ENCODE measurements around the gene CALHM5. TPM values are rescaled to one million over a fixed set of nuclear protein-coding genes. Genes with fewer than 3 reads are reported as not detected.
A peak's percentile ranks its signal among the peaks of the same experiment; 100 is the strongest.

The CALHM5 gene
- total RNA-seq, 1 experiment from 2014 or later: 8.7 TPM

DNA sequence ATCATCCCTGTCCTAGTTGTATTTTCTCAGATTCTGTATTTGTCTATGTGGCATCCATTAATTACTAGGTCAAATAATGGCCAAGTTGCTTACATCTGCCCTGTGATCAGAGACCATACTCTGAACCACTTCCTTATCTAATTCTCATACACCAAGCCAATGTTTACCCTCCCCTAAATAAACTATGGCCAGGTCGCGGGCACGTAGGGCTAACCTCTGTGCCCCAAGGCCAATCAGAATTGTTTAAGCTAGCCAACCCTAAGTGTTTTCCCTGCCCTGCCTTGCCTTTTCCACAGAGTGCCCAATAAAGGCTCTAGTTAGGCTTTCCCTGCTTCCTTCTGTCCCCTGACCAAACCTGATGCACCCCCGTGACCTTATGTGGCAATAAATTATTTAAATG, 39.4 kb downstream of the CALHM5 start:
- DNase-seq (ENCODE audit: low spot score): no peak

DNA sequence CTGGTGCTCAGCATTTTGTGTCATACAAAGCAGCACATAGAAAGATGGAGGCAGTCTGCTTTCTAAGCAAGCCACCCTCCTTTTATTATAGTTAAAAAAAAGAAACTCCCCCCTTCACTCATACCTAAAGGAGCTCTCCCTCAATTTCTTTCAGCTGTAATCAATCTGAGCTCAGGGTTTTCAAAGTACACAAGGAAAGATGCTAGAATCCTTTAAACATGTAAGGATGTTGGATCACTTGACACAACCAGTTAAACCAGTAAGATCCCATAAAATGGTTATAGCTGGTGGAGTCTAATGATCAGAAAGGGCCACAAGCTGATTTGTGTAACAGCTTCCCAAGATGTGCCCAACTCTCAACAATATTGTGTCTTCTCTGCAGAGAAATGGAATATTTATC, 42.0 kb downstream of the CALHM5 start, which contains the start of gene CALHM4:
CALHM4 (plus strand) TSS at position 301 of the 400 bp plus-strand sequence; CDS start at position 344, 43 bp downstream.
- DNase-seq (ENCODE audit: low spot score): no peak

DNA sequence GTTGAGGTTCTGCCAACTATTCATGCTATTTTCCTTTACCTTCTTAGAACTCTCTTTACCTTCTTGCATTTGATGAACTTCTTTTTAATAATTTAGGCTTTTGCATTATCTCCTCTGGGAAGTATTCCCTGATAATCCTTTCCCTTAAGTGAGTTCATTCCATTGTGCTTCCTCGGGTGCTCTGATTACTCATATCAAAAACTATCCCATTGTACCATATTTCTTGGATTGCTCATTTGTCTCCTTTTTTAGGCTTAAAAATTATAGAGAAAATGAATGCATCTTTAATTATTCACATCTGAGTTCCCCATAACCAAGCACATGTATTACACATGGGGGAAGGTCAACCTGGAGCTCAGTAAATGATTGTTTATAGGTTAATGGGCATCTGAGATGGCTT, 44.6 kb downstream of the CALHM5 start:
- DNase-seq (ENCODE audit: low spot score): no peak

DNA sequence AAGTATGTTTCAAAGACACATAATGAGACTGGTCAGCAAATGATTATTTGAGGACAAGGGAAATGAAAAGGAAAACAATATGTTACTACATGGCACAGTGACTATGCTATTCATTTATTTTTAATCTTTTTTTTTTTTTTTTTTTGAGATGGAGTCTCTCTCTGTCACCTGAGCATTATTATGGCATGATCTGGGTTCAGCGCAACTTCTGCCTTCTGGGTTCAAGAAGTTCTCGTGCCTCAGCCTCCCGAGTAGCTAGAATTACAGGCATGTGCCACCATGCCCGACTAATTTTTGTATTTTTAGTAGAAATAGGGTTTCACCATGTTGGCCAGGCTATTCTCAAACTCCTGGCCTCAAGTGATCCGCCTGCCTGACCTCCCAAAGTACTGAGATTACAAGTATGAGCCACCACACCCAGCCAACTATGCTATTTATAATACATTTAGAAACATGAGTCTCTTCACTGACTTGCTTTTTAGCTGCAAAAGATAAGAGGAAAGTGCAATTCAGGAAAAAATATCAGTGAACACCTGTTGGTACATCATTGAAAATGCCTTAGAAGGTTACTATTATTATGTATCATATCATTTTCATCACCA, 45.5 kb downstream of the CALHM5 start:
- no peak for DNase-seq (ENCODE audit: low spot score)

DNA sequence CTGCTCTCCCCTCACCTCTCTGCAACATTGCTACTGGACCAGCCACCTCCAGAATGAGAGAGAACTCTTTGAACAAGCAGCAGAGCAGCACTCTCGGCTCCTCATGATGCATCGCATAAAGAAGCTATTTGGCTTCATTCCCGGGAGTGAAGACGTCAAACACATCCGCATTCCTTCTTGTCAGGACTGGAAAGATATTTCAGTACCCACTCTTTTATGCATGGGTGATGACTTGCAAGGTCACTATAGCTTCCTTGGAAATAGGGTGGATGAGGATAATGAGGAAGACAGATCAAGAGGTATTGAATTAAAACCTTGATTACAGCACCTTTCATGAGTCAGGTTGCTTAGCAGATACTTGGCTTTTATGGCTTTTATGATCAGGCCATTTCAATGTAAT, 46.5 kb downstream of the CALHM5 start:
- DNase-seq (ENCODE audit: low spot score): peak; percentile 76

DNA sequence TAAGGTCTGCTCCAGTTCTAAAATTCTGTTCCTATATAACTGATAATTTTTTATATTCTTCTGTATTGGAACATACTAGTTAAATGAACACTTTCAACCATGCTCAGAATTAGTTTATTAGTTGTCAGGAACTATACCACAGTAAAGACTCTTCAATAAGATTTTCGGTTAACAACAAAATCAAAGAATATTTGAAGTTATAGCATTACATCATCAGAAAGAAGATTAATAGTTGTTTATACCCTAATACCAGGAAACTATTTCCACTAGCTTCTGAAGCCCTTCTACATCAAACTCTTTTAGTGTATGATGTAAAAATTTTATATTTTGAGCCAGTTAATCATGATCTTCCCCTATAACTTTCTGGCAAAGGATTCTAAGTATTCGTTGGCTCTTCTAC, 48.7 kb downstream of the CALHM5 start:
- no peak for DNase-seq (ENCODE audit: low spot score)

DNA sequence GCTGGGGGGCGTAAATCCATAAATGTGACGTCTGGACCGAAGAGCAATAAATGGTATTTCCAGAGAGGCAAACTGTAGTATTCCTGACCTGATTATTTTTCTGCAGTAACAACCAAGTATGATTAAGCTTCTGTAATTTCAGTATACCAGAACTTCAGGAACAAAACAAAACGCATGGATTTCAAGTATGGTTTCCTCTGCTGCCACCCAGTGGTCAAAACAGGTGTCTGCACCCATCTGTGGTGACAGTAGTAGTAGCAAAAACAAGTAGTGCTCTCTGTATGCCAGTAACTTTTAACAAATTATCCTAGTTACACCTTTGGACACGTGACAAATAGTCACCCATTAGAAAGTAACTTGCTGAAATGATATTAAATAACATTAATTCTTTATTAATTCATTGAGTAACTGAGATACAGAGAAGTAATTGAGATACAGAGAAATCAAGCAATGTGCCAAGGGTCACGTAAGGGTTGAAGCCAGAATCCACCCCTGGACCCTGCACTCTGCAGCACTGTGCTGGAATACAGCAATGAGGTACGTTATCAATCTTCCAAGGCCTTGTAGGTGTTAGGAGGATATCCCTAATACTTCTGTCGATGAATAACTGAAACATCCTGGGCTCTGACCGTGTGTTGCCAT, 50.1 kb downstream of the CALHM5 start:
- DNase-seq (ENCODE audit: low spot score): peak; percentile 41

DNA sequence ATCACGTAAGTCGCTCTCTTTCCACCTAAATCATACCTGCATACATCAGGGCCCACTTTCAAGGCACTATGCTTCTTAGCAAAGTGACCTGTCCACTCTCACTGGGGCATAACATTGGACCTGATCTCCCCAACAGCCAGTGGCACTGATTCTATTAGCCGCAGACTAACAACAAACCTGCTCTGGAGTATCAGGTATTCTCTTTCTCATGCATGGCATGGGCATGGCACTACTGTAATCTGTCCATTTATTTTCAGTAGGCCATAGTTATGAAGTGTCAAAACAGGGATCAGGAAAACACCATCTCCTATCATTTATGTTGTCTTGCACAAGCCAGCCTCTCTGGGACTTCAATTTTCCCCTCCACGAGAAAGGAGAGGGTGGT, 50.6 kb downstream of the CALHM5 start:
- no peak for DNase-seq (ENCODE audit: low spot score)

DNA sequence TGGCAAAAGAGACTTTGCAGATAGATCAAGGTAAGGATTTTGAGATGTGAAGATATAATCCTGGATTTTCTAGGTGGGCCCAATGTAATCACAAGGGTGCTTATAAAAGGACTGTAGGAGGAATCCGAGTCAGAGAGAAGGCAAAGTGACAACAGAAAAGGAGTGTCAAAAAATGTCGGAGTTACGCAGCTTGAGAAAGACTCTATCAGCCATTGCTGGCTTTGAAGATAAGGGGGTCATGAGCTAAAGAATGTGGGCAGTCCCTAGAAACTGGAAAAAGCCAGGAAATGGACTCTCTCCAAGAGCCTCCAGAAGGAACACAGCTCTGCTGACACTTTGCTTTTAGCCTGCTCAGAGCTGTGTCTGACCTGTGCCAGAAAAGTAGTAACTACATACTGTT, 51.2 kb downstream of the CALHM5 start:
- no peak for DNase-seq (ENCODE audit: low spot score)

DNA sequence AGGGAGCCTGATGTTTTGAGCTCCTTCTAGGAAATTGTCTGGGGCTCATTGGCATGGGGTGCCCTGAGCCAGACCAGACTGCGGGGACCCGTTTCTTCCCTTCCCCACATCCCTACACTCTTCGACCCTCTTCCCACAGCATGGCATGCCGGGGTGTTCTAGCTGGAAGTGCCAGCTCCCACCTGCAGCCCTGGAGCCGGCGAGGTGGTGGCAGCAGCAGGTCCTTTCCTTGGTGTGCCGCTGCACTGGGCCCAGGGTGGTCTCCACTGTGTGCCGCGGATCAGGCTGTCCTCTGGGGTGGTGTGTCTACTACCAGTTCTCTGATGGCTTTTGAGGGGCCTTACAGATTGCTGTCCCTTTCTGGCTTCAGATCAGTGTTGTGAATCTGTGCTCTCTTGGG, 52.4 kb downstream of the CALHM5 start:
- no peak for DNase-seq (ENCODE audit: low spot score)

DNA sequence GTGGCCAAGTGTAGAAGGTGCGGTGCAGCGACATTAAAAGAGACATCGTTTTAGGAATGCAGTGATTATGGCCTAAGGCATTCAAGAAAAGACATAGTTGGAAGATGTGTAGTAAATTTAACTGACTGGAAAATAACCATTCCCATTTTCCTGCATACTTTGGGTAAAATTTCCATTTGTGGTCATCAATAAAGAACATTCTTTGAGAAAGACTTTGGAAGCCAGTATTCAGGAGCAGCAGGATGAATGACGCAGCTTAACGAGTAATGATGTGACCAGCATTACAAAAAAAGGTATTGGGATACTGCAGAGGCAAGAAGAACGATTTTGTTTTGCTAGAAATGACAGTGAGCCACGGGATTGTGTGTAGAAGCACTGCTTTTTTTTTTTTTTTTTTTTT, 52.9 kb downstream of the CALHM5 start:
- no peak for DNase-seq (ENCODE audit: low spot score)

DNA sequence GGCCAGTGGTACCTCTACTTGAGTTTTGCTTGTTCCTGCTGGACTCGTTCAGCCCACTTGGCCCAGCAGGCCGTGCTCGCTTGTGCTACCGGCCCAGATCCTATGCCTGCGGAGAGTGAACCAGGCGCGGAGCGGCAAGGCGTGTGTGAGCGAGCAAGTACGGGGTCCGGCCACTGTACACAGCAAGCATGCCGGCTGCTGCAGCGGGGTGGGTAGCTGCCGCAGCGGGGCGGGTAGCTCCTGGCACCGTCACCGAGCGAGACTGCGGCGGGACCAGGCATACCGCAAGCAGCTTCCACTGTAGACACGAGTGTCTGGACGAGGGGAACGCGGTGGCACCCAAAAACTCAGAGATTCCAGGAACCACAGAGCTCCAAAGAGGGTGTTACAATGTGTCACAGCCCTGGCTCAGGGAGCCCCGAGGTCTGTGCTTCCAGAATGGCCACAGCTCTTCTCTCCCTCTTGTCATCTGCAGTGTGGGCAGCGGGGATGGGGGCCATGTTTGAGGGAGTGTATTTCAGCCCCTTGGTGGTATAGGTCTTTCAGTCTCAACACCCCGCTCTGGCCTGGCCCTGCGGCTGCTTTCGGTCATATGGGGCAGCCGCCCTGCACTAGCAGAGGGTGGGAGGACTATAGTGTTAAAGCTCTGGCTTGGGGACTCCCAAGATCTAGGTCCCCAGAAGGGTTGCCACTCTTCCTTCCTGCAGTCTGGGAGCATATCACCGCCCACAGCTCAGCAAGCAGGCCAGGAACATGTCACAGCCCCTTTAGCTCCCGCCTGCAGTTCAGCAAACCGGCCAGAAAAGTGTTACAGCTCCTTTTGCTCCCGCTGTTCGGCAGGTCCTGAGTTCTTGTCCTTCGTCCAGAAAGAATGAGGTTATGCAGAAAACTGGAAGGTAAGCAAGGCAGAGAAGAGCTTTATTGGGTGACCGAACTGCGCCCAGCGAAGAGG, 53.8 kb downstream of the CALHM5 start:
- no peak for DNase-seq (ENCODE audit: low spot score)

DNA sequence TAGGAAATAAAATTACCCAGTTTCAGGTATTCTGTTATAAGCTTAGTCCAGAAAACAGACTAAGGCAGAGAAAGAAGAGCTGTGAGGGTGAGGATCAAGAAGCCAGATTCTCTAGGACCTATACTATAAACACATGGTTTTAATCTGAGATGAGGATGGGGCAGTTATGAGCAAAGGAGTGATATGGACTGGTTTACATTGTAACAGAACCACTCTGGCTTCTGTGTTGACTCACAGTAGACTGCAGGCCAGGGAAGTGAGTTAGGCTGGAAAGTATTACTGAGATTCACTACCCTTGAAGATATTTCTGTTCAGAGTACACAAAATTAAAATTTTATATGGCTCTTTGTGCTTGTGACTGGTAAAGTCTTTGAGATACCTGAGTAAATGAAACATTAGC, 56.7 kb downstream of the CALHM5 start:
- no peak for DNase-seq (ENCODE audit: low spot score)

DNA sequence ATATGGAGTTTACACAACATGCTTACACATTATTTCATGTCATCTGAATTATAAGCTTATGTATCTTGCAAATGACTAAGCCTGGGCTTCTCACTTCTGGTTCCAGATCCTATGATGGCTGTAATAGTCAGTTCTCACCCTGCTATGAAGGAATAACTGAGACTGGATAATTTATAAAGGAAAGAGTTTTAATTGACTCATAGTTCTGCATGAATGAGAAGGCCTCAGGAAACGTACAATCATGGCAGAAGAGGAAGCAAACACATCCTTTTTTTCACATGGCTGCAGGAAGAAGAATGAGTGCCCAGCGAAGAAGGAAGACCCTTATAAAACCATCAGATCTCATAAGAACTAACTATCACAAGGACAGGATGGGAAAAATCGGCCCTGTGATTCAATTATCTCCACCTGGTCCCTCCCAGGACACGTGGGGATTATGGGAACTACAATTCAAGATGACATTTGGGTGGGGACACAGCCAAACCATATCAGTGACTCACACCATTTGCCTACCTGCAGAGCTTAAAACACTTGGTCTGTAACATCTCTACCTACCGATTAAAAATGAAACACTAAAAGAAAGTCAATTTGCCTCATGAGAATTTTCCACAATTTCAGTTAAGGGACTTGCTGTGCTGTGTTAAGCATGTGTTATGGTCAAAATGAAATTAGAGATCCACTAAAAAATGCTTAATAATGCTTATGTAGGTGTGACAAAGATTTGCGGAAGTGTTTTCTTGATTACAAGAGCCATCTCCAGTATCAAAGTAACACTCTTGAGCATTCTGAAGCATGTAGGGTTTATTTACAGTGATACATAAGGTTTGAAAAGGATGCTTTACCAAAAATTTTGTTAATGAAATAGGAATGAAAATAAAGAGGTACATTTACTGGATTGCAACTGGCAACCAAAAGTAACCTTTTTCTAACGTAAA, 57.6 kb downstream of the CALHM5 start:
- no peak for DNase-seq (ENCODE audit: low spot score)

DNA sequence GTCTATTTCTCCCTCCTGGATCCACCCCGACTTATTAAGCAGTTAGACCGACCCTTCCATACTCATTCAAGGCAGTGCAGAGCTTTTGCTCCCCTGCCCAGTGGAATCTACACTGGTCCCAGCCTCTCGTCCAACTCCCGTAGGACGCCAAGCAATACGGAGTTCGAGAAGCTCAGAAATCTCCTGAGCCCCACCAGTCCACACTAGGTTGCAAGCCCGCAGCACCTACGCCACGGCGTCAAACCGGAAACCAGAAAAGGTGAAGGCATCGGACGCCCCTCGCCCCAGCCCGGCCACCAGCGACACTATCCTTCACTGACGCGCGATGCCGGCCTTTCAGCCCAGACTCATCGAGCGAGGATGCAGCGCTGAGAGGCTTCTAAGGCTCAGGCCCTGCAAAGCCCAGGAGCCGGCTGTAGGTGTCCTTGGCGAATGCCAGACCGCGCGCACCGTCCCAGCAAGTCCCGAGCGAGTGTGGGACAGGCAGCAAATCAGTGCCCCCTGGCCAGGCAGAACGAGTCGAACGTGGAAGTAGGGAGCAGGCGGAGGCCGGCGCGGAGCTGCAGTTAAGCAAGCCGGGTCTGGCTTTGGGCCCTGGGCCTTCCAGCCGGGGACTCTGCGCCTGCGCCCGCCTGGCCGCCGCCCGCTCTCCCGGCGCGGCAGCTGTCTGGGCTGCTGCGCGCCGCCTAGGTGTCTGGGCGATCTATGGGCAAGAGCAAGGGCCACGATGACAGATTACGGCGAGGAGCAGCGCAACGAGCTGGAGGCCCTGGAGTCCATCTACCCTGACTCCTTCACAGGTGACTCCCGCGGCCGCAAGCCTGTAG, 59.6 kb downstream of the CALHM5 start, which contains the start of gene RWDD1:
RWDD1 (plus strand) TSS at position 649 of the 827 bp plus-strand sequence; CDS start at position 728, 79 bp downstream.
- peak; percentile 97 for DNase-seq (ENCODE audit: low spot score)

DNA sequence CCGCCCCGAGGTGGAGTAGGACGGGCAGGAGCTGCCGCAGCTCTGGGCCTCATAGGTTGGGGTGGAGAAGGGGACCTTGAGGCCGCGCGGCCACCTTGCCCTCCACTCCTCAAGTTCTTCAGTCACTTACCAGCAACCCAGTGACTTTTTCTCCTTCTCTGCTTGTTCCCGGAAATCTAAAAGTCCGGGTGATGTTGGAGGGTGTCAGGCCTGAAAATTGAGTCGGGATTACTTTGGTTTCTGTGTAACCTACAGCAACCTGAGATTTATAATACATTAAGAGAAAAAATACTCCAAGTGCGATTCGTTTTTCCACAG, 60.2 kb downstream of the CALHM5 start:
- no peak for DNase-seq (ENCODE audit: low spot score)

DNA sequence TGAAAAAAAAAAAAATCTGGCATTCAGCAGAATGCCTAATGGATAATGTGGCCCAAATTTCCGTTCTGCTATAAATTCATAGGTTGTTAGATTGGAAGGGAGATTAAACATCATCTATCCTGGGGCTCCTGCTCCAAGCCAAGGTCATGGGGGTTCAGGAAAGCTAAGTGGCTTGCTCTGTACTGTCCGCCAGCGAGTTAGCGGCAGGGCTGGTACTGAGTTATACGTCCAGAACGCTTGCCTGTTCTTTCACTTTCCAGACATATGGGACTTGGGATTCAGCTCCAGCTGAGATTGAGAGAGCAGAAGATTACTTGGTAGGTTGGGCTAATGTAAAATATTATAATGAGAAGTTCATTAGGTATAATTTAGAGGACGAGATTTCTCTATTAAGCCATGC, 60.7 kb downstream of the CALHM5 start:
- peak; percentile 5 for DNase-seq (ENCODE audit: low spot score)

Data from H4 (cell line).